IPS-20b (cell line): ENCODE results near the gene KDM3A.
"Not testable (repeated sequence)": the region's sequence is repeated elsewhere in the genome, so short reads cannot be mapped to it uniquely, and the experiment has no call there.

Experiments
- H3K27ac ChIP-seq: one replicate; pipeline ENCODE4 v1.5.1; 2013; ENCODE audit warnings: low read length
- H3K27me3 ChIP-seq: 2 replicates; pipeline ENCODE4 v1.6.1; 2013; ENCODE audit warnings: mild to moderate bottlenecking, low read length, inconsistent platforms; ENCODE audit not compliant: insufficient read depth
- H3K36me3 ChIP-seq: 2 replicates; pipeline ENCODE4 v1.6.1; 2013; ENCODE audit warnings: low read depth, mild to moderate bottlenecking, inconsistent platforms, low read length, moderate library complexity; ENCODE audit not compliant: insufficient read depth
- H3K4me1 ChIP-seq: 2 replicates; pipeline ENCODE4 v1.6.1; 2013; ENCODE audit warnings: mild to moderate bottlenecking, control low read depth, inconsistent platforms, low read length, moderate library complexity; ENCODE audit not compliant: insufficient read depth
- H3K4me3 ChIP-seq: 2 replicates; pipeline ENCODE4 v1.5.1; 2013; ENCODE audit warnings: mild to moderate bottlenecking, low read length, inconsistent platforms
- H3K9ac ChIP-seq: 2 replicates; pipeline ENCODE4 v1.6.1; 2013; ENCODE audit warnings: low read depth, mild to moderate bottlenecking, inconsistent platforms, low read length, moderate library complexity
- H3K9me3 ChIP-seq: 2 replicates; pipeline ENCODE4 v1.6.1; 2013; ENCODE audit warnings: mild to moderate bottlenecking, low read depth, low read length, inconsistent platforms; ENCODE audit not compliant: insufficient read depth

Gene KDM3A

GRCh38 chr2:86485103-86485502 is 43.9 kb downstream of the KDM3A start:
- H3K9ac ChIP-seq: no peak overlapping the region
- no peak overlapping the region for H3K4me3 ChIP-seq
- H3K4me1 ChIP-seq: no peaks in the 10 kb centered on the region
- H3K27me3 ChIP-seq: no peaks in the 10 kb centered on the region
- H3K9me3 ChIP-seq: no peaks in the 10 kb centered on the region
- H3K36me3 ChIP-seq: peaks cover 97% of the 10 kb centered on the region
- H3K27ac ChIP-seq: no peak overlapping the region

- no peak overlapping the region for H3K27ac ChIP-seq
- H3K4me3 ChIP-seq: no peak overlapping the region
- H3K9ac ChIP-seq: no peak overlapping the region
- no peaks in the 10 kb centered on the region for H3K9me3 ChIP-seq
- no peaks in the 10 kb centered on the region for H3K4me1 ChIP-seq
- peaks cover 97% of the 10 kb centered on the region for H3K36me3 ChIP-seq
- H3K27me3 ChIP-seq: no peaks in the 10 kb centered on the region
Measured at GRCh38 chr2:86485802-86486201, 44.6 kb downstream of the KDM3A start.

GRCh38 chr2:86487062-86487461 is 45.9 kb downstream of the KDM3A start:
- no peak overlapping the region for H3K9ac ChIP-seq
- H3K4me1 ChIP-seq: no peaks in the 10 kb centered on the region
- no peaks in the 10 kb centered on the region for H3K27me3 ChIP-seq
- H3K9me3 ChIP-seq: no peaks in the 10 kb centered on the region
- no peak overlapping the region for H3K27ac ChIP-seq
- no peak overlapping the region for H3K4me3 ChIP-seq
- peaks cover 97% of the 10 kb centered on the region for H3K36me3 ChIP-seq

- Histone ChIP-seq H3K9me3 (no peaks in the 10 kb centered on the region), H3K4me3 (no peak overlapping the region), H3K36me3 (peaks cover 97% of the 10 kb centered on the region), H3K9ac (no peak overlapping the region), H3K4me1 (no peaks in the 10 kb centered on the region), H3K27ac (no peak overlapping the region), H3K27me3 (no peaks in the 10 kb centered on the region)
Measured at GRCh38 chr2:86488561-86489250, 47.5 kb downstream of the KDM3A start.

GRCh38 chr2:86489542-86489941 is 48.4 kb downstream of the KDM3A start:
- no peak overlapping the region for H3K9ac ChIP-seq
- no peaks in the 10 kb centered on the region for H3K27me3 ChIP-seq
- H3K4me1 ChIP-seq: no peaks in the 10 kb centered on the region
- no peak overlapping the region for H3K4me3 ChIP-seq
- peaks cover 89% of the 10 kb centered on the region for H3K36me3 ChIP-seq
- 0 out of 2 replicates have a peak, but pooled peaks cover 4% of the 10 kb centered on the region for H3K9me3 ChIP-seq
- H3K27ac ChIP-seq: no peak overlapping the region

GRCh38 chr2:86490245-86490644 is 49.1 kb downstream of the KDM3A start:
- H3K27ac ChIP-seq: no peak overlapping the region
- H3K36me3 ChIP-seq: peaks cover 88% of the 10 kb centered on the region
- H3K27me3 ChIP-seq: no peaks in the 10 kb centered on the region
- no peak overlapping the region for H3K9ac ChIP-seq
- H3K4me1 ChIP-seq: no peaks in the 10 kb centered on the region
- H3K4me3 ChIP-seq: no peak overlapping the region
- H3K9me3 ChIP-seq: peaks cover 7% of the 10 kb centered on the region; the same call in 1 of the 2 replicates

GRCh38 chr2:86491088-86491487 is 49.9 kb downstream of the KDM3A start:
- Histone ChIP-seq H3K9ac (no peak overlapping the region), H3K27ac (no peak overlapping the region), H3K27me3 (no peaks in the 10 kb centered on the region), H3K4me1 (no peaks in the 10 kb centered on the region), H3K9me3 (peaks cover 11% of the 10 kb centered on the region; the same call in 1 of the 2 replicates), H3K36me3 (peaks cover 86% of the 10 kb centered on the region), H3K4me3 (no peak overlapping the region)

- Histone ChIP-seq H3K27me3 (no peaks in the 10 kb centered on the region), H3K9ac (no peak overlapping the region), H3K9me3 (peaks cover 21% of the 10 kb centered on the region; the same call in 1 of the 2 replicates), H3K4me1 (no peaks in the 10 kb centered on the region), H3K4me3 (no peak overlapping the region), H3K36me3 (peaks cover 86% of the 10 kb centered on the region), H3K27ac (no peak overlapping the region)
Measured at GRCh38 chr2:86492048-86492453, 50.9 kb downstream of the KDM3A start.

- H3K4me3 ChIP-seq, H3K27ac ChIP-seq, H3K4me1 ChIP-seq, H3K27me3 ChIP-seq, H3K9ac ChIP-seq: not testable (repeated sequence)
- H3K9me3 ChIP-seq: peaks cover 59% of the 10 kb centered on the region
- H3K36me3 ChIP-seq: peaks cover 86% of the 10 kb centered on the region
Measured at GRCh38 chr2:86496391-86496790, 55.2 kb downstream of the KDM3A start.

- H3K9ac ChIP-seq: no peak overlapping the region
- no peaks in the 10 kb centered on the region for H3K27me3 ChIP-seq
- peaks cover 66% of the 10 kb centered on the region for H3K9me3 ChIP-seq
- H3K4me1 ChIP-seq: no peaks in the 10 kb centered on the region
- no peak overlapping the region for H3K4me3 ChIP-seq
- H3K27ac ChIP-seq: no peak overlapping the region
- H3K36me3 ChIP-seq: peaks cover 64% of the 10 kb centered on the region
Measured at GRCh38 chr2:86498468-86499260, 57.5 kb downstream of the KDM3A start.

- peaks cover 64% of the 10 kb centered on the region for H3K9me3 ChIP-seq
- peaks cover 67% of the 10 kb centered on the region for H3K36me3 ChIP-seq
- no peaks in the 10 kb centered on the region for H3K4me1 ChIP-seq
- no peaks in the 10 kb centered on the region for H3K27me3 ChIP-seq
- H3K4me3 ChIP-seq: no peak overlapping the region
- H3K27ac ChIP-seq: no peak overlapping the region
- no peak overlapping the region for H3K9ac ChIP-seq
Measured at GRCh38 chr2:86499326-86499725, 58.2 kb downstream of the KDM3A start.
